OCI-LY1 (cell line): ENCODE results near the gene CCDC51.

ENCODE experiments used
- EZH2 ChIP-seq: fragments of 200-600 bp; sonication (generic), shearing (Covaris generic); IDR thresholded peaks from 2 replicates; pipeline ENCODE4 v1.8.0; 2017; ENCODE audit warnings: borderline replicate concordance, mixed run types, mild to moderate bottlenecking, antibody characterized with exemption, low read length, moderate library complexity, mixed read lengths
- TF ChIP-seq, protein P1 (sequence below): fragments of 200-600 bp; sonication (generic), shearing (Covaris generic); IDR thresholded peaks from 2 replicates; pipeline ENCODE4 v1.5.1; 2017; ENCODE audit warnings: mild to moderate bottlenecking, antibody characterized with exemption, low read length, moderate library complexity, mixed read lengths

GRCh38 chr3:48397767-48398681 lies 41.9 kb downstream of the CCDC51 start:
- TF ChIP-seq, protein P1, sequence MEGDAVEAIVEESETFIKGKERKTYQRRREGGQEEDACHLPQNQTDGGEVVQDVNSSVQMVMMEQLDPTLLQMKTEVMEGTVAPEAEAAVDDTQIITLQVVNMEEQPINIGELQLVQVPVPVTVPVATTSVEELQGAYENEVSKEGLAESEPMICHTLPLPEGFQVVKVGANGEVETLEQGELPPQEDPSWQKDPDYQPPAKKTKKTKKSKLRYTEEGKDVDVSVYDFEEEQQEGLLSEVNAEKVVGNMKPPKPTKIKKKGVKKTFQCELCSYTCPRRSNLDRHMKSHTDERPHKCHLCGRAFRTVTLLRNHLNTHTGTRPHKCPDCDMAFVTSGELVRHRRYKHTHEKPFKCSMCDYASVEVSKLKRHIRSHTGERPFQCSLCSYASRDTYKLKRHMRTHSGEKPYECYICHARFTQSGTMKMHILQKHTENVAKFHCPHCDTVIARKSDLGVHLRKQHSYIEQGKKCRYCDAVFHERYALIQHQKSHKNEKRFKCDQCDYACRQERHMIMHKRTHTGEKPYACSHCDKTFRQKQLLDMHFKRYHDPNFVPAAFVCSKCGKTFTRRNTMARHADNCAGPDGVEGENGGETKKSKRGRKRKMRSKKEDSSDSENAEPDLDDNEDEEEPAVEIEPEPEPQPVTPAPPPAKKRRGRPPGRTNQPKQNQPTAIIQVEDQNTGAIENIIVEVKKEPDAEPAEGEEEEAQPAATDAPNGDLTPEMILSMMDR, result no peak
- no peak for TF ChIP-seq EZH2
